H1 (cell line): ENCODE measurements around the gene MICU1. TPM values are rescaled to one million over a fixed set of nuclear protein-coding genes. Genes with fewer than 3 reads are reported as not detected.

ENCODE experiments used
- FOSL1 ChIP-seq: IDR thresholded peaks from 2 replicates; pipeline ENCODE4 v1.6.1; 2011; ENCODE audit warnings: mild to moderate bottlenecking, low read depth, low read length, moderate library complexity; ENCODE audit not compliant: insufficient read depth
- polyA plus RNA-seq, 7 experiments: library from polyadenylated mRNA; depleted of rRNA in 3 of 7; stranded (reverse) in 5 of 7; unstranded in 2 of 7; fragments of >200 nt in 5 of 7; fragments of 200-250 nt in 2 of 7; gene quantifications; 1 replicate in 5 of 7; 2 replicates in 1 of 7; 4 replicates in 1 of 7; pipeline versions ENCODE4 v1.2.1 to v1.2.3, GENCODE V29; 2011 to 2013; ENCODE audit warnings: missing spikeins in 2 of 7, mixed read lengths in 2 of 7
- total RNA-seq: library from RNA; stranded (reverse); fragmentation: NEBNext Ultra II Directional; extraction: Animal tissue kit (Norgen Biotek cat#: 25700); gene quantifications from 2 replicates; pipeline ENCODE4 v1.2.1, GENCODE V29; 2021

MICU1 gene
- total and polyA plus RNA-seq, 2 of the 8 experiments (the other 6 are each of a cell fraction or from before 2014, with no cell fraction given) = 18.0 to 36.7 TPM

- TF ChIP-seq FOSL1 = no peak
These were observed 288.2 kb downstream of the MICU1 start (continued) for GRCh38 chr10:72337722-72338121.
